DMS53 treated with DMSO at 0.1 percent for 48 hours (cell line): ENCODE measurements around the gene SMIM13.
A peak's percentile ranks its signal among the peaks of the same experiment; 100 is the strongest.
"Not testable (repeated sequence)": the region's sequence is repeated elsewhere in the genome, so short reads cannot be mapped to it uniquely, and the experiment has no call there.

Source experiments
- DNase-seq: peaks from one replicate; lab custom pipeline; 2025; ENCODE audit not compliant: unreplicated experiment; lab: John Stamatoyannopoulos, UW

SMIM13 gene

DNA sequence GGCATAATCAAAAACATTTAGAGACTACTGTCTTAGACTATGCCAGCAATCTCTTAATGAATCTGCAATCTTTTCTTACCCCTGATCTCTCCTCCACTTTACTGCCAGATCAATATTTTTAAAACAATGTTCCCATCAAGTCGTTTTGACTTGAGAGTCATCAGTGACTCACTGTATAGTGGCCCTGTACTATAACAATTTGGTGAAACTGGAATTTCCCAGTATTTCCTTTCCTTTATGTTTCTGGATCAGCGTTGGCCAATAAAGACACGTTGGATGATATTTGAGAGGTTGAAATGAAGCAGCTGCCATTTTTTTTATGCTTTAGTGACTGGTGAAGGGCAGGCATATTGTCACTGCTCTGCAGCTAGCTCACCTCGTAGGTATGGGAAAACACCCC, 10.1 kb upstream of the SMIM13 start:
- DNase-seq: no peak

DNA sequence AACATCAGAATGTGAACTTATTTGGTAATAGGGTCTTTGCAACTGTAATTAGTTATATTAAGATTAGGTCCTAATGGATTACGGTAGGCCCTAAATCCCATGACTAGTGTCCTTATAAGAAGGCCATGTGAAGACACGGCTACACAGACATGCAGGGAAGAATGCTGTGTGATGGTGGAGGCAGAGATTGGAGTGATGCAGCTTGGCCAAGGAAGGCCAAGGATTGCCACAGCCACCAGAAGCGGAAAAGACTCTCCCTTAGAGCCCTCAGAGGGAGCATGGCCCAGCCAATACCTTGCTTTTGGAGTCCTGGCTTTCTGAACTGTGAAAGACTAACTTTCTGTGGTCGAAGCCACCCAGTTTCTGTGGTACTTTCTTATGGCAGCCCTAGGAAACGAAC, 9.7 kb upstream of the SMIM13 start:
- DNase-seq: no peak

DNA sequence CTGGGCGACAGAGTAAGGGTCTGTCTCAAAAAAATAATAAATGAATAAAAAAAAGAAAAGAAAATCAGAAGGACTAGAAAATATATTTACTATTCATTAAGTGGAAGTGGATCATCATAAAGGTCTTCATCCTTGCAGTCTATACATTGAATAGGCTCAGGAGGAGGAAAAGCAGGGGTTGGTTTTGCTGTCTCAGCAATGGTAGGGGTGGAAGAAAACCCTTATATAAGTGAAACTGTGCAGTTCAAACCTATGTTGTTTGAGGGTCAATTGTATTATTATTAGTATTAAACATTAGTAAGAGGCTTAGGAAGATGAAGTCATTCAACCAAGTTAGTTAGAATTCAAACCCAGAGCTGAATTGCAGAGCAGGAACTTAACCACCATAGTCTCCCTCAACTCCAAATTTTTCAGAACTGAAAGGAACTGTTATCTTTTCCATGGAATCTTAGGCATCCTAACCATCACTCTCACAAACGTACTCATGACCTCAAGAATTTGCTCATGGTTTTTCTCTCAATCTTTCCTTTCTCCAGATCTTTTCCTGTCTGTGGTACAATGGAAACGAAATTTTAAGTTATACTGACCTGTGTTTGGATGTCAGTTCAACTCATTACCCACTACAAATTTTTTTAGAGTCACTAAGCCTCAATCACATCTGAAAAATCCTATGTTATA, 7.7 kb upstream of the SMIM13 start:
- no peak for DNase-seq

DNA sequence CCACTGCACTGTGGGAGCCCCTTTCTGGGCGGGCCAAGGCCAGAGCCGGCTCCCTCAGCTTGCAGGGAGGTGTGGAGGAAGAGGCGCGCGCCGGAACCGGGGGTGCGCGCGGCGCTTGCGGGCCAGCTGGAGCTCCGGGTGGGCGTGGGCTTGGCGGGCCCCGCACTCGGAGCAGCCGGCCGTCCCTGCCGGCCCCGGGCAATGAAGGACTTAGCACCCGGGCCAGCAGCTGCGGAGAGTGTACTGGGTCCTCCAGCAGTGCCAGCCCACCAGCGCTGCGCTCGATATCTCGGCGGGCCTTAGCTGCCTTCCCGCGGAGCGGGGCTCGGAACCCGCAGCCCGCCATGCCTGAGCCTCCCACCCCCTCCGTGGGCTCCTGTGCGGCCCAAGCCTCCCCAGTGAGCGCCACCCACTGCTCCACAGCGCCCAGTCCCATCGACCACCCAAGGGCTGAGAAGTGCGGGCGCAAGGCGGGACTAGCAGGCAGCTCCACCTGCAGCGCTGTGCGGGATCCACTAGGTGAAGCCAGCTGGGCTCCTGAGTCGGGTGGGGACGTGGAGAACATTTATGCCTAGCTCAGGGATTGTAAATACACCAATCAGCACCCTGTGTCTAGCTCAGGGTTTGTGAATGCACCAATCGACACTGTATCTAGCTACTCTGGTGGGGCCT, 6.4 kb upstream of the SMIM13 start:
- DNase-seq: not testable (repeated sequence)

- DNase-seq: no peak
Observed at GRCh38 chr6:11089695-11090094, 3.9 kb upstream of the SMIM13 start.

DNA sequence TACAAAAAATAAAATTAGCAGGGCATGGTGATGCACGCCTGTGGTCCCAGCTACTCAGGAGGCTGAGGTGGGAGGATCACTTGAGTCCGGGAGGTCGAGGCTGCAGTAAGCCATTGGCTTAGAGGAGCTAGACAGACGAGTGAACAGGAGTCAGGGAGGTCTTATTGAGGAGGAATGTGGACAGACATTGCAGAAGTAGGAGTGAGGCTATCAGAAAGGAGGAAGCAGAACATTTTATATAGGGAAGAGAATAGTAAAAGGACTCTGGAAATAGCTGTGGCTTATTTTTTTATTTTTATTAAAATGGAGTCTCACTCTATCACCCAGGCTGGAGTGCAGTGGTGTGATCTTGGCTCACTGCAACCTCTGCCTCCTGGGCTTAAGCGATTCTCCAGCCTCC, 2.5 kb upstream of the SMIM13 start:
- DNase-seq: not testable (repeated sequence)

DNA sequence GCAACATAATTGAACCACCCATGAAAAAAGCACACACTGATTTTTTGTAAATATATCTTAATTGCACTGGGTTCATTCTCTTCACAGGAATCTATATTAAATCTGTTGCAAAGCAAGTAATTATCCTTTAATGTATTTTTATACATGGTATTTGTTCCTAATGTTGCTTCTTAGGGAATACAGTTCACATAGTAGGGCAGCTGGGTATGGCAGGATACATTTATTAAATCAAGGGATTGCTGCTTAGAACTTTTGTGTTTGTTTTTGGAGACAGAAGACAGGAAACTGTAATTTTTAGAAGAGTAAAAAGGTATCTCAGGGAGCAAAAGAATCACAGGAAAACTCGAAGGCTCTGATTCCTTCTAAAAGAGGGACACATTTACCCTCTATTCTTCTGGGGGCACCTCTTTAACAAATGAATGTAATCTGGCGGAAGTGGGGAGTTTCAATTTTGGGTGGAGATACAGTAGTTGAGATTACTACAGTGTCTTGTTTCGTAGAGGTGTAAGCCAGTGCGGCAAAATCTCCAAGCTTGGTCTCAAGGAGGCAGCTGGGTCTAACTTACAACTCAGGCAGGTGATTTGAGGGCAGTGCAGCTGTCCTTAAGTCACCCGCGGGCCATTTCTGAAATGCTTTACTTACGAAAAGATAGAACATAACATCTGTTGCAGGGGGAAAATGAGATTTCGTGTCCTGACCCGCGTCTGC, 812 bp upstream of the SMIM13 start:
- no peak for DNase-seq

- no peak for DNase-seq
Observed at GRCh38 chr6:11093376-11093625, 333 bp upstream of the SMIM13 start.

DNA sequence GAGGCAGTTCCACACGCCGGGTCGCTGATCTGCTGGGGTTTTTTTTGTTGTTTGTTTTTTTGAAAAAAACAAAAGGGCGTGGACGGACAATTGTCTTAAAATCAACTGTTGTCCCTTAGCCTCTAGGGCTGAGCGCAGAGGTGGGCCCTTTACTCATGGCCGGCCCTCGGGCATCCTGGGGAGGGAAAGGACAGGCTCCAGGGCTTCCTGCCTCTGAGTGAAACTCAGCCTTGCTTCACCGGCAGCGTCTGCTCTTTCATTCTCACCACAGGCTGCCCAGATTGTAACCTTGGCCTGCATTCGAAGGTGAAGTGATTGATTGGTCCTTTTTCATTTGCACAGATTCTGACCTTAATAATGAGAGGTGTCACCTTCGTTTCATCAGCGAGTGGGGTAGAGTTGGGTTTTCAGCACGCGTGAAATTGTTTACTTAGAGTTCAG, 797 bp downstream of the SMIM13 start:
- DNase-seq: peak; percentile 16

- no peak for DNase-seq
Observed at GRCh38 chr6:11094941-11095340, 1.3 kb downstream of the SMIM13 start.

DNA sequence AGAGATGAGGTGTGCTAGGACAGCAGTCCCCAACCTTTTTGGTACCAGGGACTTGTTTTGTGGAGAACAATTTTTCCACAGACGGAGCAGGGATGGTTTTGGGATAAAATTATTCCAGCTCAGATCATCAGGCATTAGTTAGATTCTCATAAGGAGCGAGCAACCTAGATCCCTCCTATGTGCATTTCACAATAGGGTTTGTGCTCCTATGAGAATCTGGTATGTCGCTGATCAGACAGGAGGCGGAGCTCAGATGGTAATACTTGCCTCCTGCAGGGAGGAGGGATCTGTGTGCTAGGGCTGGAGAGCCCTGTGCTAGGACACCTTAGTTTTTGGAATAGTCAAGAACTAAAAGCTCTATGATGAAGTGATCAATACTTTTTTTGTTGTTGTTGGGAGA, 2.5 kb downstream of the SMIM13 start:
- DNase-seq: no peak

- DNase-seq: no peak
Observed at GRCh38 chr6:11097476-11097875, 3.8 kb downstream of the SMIM13 start.

DNA sequence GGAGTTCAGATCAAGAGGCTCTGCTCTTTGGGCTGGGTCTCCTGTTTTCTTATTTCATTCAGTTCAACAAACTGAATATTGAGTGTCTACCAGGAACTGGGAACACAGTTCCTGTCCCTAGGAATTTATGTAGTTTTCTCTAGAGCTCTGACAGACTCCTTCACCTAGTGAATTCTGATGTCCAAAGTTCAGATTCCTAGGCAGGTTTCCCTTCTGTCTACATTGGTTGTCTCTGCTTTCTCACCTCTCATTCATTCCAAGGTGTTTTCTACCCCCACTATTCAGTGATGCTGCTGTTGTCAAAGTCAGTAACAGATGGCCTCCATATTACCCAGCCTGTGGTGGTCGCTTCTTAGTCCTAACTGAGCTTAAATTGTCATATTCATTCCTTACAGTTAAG, 4.4 kb downstream of the SMIM13 start:
- DNase-seq: no peak

- DNase-seq: no peak
Observed at GRCh38 chr6:11101417-11101816, 7.8 kb downstream of the SMIM13 start.

- no peak for DNase-seq
Observed at GRCh38 chr6:11103065-11103464, 9.4 kb downstream of the SMIM13 start.

DNA sequence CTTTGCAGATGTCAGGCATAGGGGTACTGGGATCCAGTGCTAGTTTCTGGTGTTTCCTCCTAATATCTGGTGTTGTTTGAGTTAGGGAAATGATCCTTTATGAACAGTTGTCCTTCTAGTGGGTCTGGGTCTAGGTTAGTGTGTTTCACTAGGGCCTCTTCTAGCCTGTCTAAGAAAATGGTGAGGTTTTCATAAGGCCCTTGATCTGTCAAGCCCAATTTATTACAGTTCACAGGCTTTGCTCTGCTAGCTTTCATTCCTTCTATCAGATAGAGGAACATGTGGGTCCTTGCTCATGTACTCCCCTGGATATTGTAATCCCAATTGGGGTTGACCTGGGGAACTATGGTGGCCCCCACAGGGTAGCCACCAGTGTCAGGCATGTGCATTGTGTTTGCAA, 15.1 kb downstream of the SMIM13 start:
- DNase-seq: no peak

GRCh38 chr6:11110921-11111768, 17.5 kb downstream of the SMIM13 start, which contains the start of gene ERVFRD-1:
ERVFRD-1 (minus strand) TSS chr6:11111725; CDS start chr6:11105310, 6,415 bp downstream.
- no peak for DNase-seq

GRCh38 chr6:11111769-11112437, 18.3 kb downstream of the SMIM13 start:
- no peak for DNase-seq

DNA sequence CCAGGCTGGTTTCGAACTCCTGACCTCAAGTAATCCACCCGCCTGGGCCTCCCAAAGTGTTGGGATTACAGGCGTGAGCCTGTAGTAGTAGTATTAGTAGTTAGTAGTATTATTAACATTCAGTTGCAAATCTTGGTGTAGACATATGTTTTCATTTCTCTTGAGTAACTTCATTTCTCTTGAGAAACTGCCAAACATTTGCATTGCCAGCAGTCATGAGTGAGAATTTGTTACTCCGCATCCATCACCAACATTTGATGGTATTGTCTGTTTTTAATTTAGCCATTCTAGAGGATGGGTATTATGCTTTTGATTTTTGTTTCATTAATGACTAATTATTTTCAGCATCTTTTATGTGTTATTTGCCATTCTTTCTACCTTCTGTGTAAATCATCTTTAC, 19.4 kb downstream of the SMIM13 start:
- no peak for DNase-seq

DNA sequence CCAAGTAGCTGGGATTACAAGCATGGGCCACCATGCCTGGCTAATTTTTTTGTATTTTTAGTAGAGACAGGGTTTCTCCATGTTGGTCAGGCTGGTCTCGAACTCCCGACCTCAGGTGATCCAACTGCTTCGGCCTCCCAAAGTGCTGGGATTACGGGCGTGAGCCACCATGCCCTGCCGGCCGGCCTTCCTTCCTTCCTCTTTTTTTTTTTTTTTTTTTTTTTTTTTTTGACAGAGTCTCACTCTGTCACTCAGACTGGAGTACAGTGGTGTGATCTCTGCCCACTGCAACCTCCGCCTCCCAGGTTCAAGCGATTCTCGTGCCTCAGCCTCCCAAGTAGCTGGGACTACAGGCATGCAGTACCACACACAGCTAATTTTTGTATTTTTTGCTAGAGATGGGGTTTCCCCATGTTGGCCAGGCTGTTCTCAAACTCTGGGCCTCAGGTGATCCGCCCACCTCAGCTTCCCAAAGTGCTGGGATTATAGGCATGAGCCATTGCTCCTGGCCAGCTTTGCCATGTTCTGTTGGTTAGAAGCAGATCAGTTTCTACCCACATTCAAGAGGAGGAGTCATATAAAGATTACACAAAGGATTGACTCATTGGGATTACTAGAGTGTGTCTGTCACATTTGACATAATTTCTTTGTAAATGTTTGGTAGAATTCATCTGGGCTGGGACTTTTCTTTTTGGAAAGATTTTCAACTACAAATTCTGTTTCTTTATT, 22.3 kb downstream of the SMIM13 start:
- DNase-seq: not testable (repeated sequence)
